HepG2 (cell line): ENCODE data around the gene ANO2. TPM values are rescaled to one million over a fixed set of nuclear protein-coding genes. Genes with fewer than 3 reads are reported as not detected.

ENCODE experiments used
- ATAC-seq: fragments of 200-7000 bp; cut with Tn5 transposase; 3 replicates; pipeline ENCODE4 v1.9.1; 2020; ENCODE audit warnings: mild to moderate bottlenecking, moderate library complexity
- BruUV-seq: library from RNA; stranded (reverse); fragments of 400-500 nt; replicated peaks from 2 replicates; lab custom pipeline; 2021; lab: Mats Ljungman, UMichigan
- CTCF ChIA-PET: fragments of 300-600 bp; formaldehyde crosslinking; extraction: SDS; loops from one replicate; lab custom pipeline; 2021; ENCODE audit warnings: low total read pairs, inconsistent platforms, low intra/inter-chr PET ratio; lab: Yijun Ruan, JAX
- POLR2A ChIA-PET: fragments of 350-600 bp; sonication (Branson Sonifier 250); formaldehyde crosslinking; loops from one replicate; lab custom pipeline; 2020; ENCODE audit warnings: antibody characterized with exemption, inconsistent platforms; lab: Yijun Ruan, JAX
- DNase-seq: peaks from one replicate; pipeline ENCODE4 v3.0.0-alpha.2; 2015; ENCODE audit warnings: low spot score
- FAIRE-seq: peaks from 3 replicates; lab custom pipeline; 2011; peaks lifted over from hg19 to GRCh38; lab: Jason Lieb, UNC
- H2AFZ ChIP-seq: one replicate; pipeline ENCODE4 v1.6.1; 2011; ENCODE audit warnings: low read length, inconsistent platforms
- H3K27ac ChIP-seq: fragments of 300-600 bp; 3 replicates; pipeline ENCODE4 v1.8.0; 2011; ENCODE audit warnings: mixed run types, mild to moderate bottlenecking, mixed read lengths, low read length, inconsistent platforms; ENCODE audit not compliant: insufficient read depth; ENCODE audit errors: extremely low read length
- H3K27me3 ChIP-seq, 2 experiments: fragments of 200-600 bp in 1 of 2; 2 replicates in 1 of 2; 3 replicates in 1 of 2; pipeline versions ENCODE4 v1.6.0 to v1.8.0; 2011; ENCODE audit warnings: low read length in 2 of 2, mild to moderate bottlenecking in 2 of 2, moderate library complexity in 2 of 2, inconsistent platforms in 1 of 2; ENCODE audit not compliant: insufficient read depth in 2 of 2, control insufficient read depth in 1 of 2
- H3K36me3 ChIP-seq, 2 experiments: fragments of 200-600 bp in 1 of 2; replicated peaks in 1 of 2; 2 replicates in 1 of 2; 3 replicates in 1 of 2; pipeline versions ENCODE4 v1.5.1 to v1.8.0; 2011; ENCODE audit warnings: low read length in 2 of 2, inconsistent platforms in 1 of 2; ENCODE audit not compliant: insufficient read depth in 2 of 2, control insufficient read depth in 1 of 2
- H3K4me1 ChIP-seq: 2 replicates; pipeline ENCODE4 v1.5.1; 2012; ENCODE audit warnings: low read length, inconsistent platforms; ENCODE audit not compliant: insufficient read depth
- H3K4me2 ChIP-seq: 2 replicates; pipeline ENCODE4 v1.6.0; 2011; ENCODE audit warnings: low read depth, low read length, inconsistent platforms
- H3K4me3 ChIP-seq, 3 experiments: fragments of 200-600 bp in 1 of 3; sonication (generic), shearing (Covaris generic) in 1 of 3; replicated peaks in 1 of 3; 2 replicates each; pipeline ENCODE4 v1.5.1; 2011 to 2016; ENCODE audit warnings: low read length in 3 of 3, inconsistent platforms in 2 of 3, low read depth in 2 of 3, mild to moderate bottlenecking in 2 of 3, control low read depth in 1 of 3, mixed read lengths in 1 of 3; ENCODE audit not compliant: insufficient read depth in 1 of 3
- H3K79me2 ChIP-seq: one replicate; pipeline ENCODE4 v1.6.1; 2011; ENCODE audit warnings: low read length, inconsistent platforms; ENCODE audit not compliant: insufficient read depth
- H3K9ac ChIP-seq: 2 replicates; pipeline ENCODE4 v1.6.0; 2011; ENCODE audit warnings: mild to moderate bottlenecking, low read depth, low read length, inconsistent platforms; ENCODE audit not compliant: insufficient read depth
- H3K9me3 ChIP-seq: 2 replicates; pipeline ENCODE4 v1.5.1; 2012; ENCODE audit warnings: mild to moderate bottlenecking, low read length
- H4K20me1 ChIP-seq: 2 replicates; pipeline ENCODE4 v1.6.0; 2011; ENCODE audit warnings: inconsistent platforms, mild to moderate bottlenecking, low read length, moderate library complexity; ENCODE audit not compliant: insufficient read depth
- EEA1 ChIP-seq: sonication (generic); formaldehyde crosslinking; IDR thresholded peaks from 2 replicates; pipeline ENCODE4 v1.5.1; 2020; ENCODE audit warnings: mild to moderate bottlenecking, missing genetic modification reagents, borderline replicate concordance
- HIC2 ChIP-seq: sonication (generic); formaldehyde crosslinking; IDR thresholded peaks from 2 replicates; pipeline ENCODE4 v1.9.0; 2022; ENCODE audit warnings: low read depth, missing genetic modification reagents
- ISX ChIP-seq: sonication (generic); formaldehyde crosslinking; conservative IDR thresholded peaks from 2 replicates; pipeline ENCODE4 v1.5.0; 2020; ENCODE audit warnings: missing genetic modification reagents
- KDM6A ChIP-seq: IDR thresholded peaks from 2 replicates; pipeline ENCODE4 v1.6.1; 2016; ENCODE audit warnings: low read depth
- NPAS2 ChIP-seq: sonication (generic); formaldehyde crosslinking; IDR thresholded peaks from 2 replicates; pipeline ENCODE4 v1.8.0; 2022; ENCODE audit warnings: mild to moderate bottlenecking, missing genetic modification reagents, borderline replicate concordance
- RFX3 ChIP-seq: IDR thresholded peaks from 2 replicates; pipeline ENCODE4 v1.6.1; 2016; ENCODE audit warnings: missing biosample characterization, missing genetic modification reagents
- ZSCAN21 ChIP-seq: sonication (generic); formaldehyde crosslinking; IDR thresholded peaks from 2 replicates; pipeline ENCODE4 v1.8.0; 2022; ENCODE audit warnings: mild to moderate bottlenecking, missing genetic modification reagents, moderate library complexity, borderline replicate concordance
- WGBS: methylation state at CpG from one replicate; pipeline ENCODE4 v1.1.6; 2017; ENCODE audit warnings: low lambda C conversion rate; 5-methylcytosine and 5-hydroxymethylcytosine counted together
- in situ Hi-C: cut with HindIII; loops from 2 replicates; pipeline ENCODE4 v1.10.0; 2017; ENCODE audit warnings: low pct_unique_long_range_greater_than_20kb; ENCODE audit not compliant: extremely low pct_ligation_motif_present
- intact Hi-C: fragments of 100-400 bp; cut with micrococcal nuclease; formaldehyde crosslinking; loops from one replicate; pipeline ENCODE4 v1.10.0; 2022; ENCODE audit not compliant: unreplicated experiment
- polyA plus RNA-seq, 8 experiments: library from polyadenylated mRNA; depleted of rRNA in 3 of 8; stranded (reverse) in 7 of 8; unstranded in 1 of 8; fragments of >200 nt; fragmentation: Illumina TruSeq in 4 of 8; extraction: Trizol in 4 of 8; gene quantifications; 2 replicates each; pipeline versions ENCODE4 v1.2.1 to v1.2.3, GENCODE V29; 2011 to 2016; ENCODE audit warnings: low read depth in 4 of 8, missing spikeins in 1 of 8, mixed read lengths in 1 of 8; ENCODE audit not compliant: insufficient read depth in 1 of 8
- total RNA-seq, 5 experiments: library from RNA; depleted of rRNA; stranded (reverse); fragments of >200 nt; fragmentation: Illumina TruSeq; extraction: Trizol; gene quantifications; 2 replicates each; pipeline ENCODE4 v1.2.3, GENCODE V29; 2016; ENCODE audit warnings: low read depth in 1 of 5
- TF ChIP-seq, protein P1 (sequence below): sonication (generic); formaldehyde crosslinking; conservative IDR thresholded peaks from 2 replicates; pipeline ENCODE4 v1.4.0; 2020; ENCODE audit warnings: missing genetic modification reagents

Gene ANO2
- total and polyA plus RNA-seq, 2 of the 13 experiments (the other 11 are each of a cell fraction or from before 2014, with no cell fraction given) = 0.18 TPM; not detected in 1

DNA sequence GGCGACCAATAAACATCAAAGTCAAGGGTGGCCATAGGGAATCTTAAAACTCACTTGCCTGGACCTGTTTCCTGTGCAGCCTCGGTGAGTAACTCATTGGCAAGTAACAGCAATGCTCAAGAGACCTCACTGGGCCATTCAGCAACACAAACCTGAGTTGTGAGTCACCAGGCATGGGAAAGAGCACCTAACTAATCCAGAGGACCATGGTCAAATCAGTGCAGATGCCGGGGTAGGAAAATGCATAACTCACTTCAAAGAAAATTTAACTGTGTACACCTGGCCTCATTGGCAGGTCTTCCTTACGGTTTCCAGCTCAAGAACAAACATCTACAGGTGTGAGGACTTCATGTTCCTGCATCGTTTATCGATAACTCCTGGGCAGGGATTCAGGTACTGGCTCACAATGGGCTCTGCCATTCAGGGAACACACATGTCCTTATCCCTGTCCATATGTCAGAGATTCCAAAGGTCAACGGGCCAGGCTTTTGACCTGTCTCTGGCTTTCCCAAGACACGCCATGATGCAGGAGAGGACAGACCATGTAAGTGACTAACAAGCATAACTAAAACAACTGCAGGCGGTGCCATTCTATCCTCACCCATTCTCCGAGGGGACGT lies 211.8 kb downstream of the ANO2 start (continued):
- TF ChIP-seq KDM6A (CRISPR knock-in tag) = no peak
- TF ChIP-seq, protein P1, sequence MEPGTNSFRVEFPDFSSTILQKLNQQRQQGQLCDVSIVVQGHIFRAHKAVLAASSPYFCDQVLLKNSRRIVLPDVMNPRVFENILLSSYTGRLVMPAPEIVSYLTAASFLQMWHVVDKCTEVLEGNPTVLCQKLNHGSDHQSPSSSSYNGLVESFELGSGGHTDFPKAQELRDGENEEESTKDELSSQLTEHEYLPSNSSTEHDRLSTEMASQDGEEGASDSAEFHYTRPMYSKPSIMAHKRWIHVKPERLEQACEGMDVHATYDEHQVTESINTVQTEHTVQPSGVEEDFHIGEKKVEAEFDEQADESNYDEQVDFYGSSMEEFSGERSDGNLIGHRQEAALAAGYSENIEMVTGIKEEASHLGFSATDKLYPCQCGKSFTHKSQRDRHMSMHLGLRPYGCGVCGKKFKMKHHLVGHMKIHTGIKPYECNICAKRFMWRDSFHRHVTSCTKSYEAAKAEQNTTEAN (CRISPR knock-in tag) = no peak

DNA sequence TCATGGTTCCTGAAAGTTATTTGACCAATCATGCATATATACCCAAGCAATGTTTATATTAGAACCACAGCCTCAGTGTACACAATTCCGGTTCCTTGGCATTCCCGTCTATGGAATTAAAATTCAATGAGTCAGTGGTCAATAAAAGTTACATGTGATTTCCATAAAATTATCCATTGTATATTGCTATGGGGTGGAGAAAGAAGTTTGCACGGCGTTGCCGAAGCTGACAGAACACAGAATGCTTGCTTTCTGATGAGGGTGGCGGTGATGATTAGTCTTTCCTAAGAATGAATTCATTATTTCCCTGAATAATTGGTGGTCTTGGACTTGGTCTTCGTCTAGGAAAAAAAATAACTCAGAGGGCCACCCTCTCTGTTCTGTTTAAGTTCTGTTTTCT lies 214.1 kb downstream of the ANO2 start:
- no peak for DNase-seq
- no peak overlapping the region for H3K4me3 ChIP-seq
- 67% methylated on average over 7 of the region's 7 CpGs for WGBS
- intact Hi-C loops (no loop called here), in situ Hi-C loops (no loop called here)
- ATAC-seq = no peak
- no TSS peak for BruUV-seq
- no peak overlapping the region for H2AFZ ChIP-seq
- no peaks in the 10 kb centered on the region for H4K20me1 ChIP-seq
- no peak overlapping the region for H3K27ac ChIP-seq
- CTCF ChIA-PET = no interaction called here
- peaks cover 9% of the 10 kb centered on the region; the same call in 1 of the 2 replicates for H3K4me1 ChIP-seq
- no peaks in the 10 kb centered on the region for H3K36me3 ChIP-seq
- TF ChIP-seq ZSCAN21 (no peak), HIC2 (CRISPR knock-in tag) (no peak), RFX3 (CRISPR knock-in tag) (no peak), NPAS2 (CRISPR knock-in tag) (no peak), ISX (CRISPR knock-in tag) (no peak), EEA1 (CRISPR knock-in tag) (no peak)
- FAIRE-seq = no peak
- H3K79me2 ChIP-seq = no peaks in the 10 kb centered on the region
- H3K27me3 ChIP-seq = no peaks in the 10 kb centered on the region
- H3K9me3 ChIP-seq = no peaks in the 10 kb centered on the region
- H3K4me2 ChIP-seq = no peak overlapping the region
- no peak overlapping the region for H3K9ac ChIP-seq
- POLR2A ChIA-PET = no interaction called here
